WTC11 (cell line): ENCODE measurements around the gene PDSS2. TPM values are rescaled to one million over a fixed set of nuclear protein-coding genes. Genes with fewer than 3 reads are reported as not detected.

Experiments
- ATAC-seq: fragments of 200-7000 bp; cut with Tn5 transposase; 2 replicates; pipeline ENCODE4 v1.10.0; 2021; ENCODE audit warnings: mild to moderate bottlenecking, moderate library complexity
- CTCF ChIA-PET: fragments of 300-600 bp; sonication (Branson Sonifier 250); formaldehyde crosslinking; loops from one replicate; lab custom pipeline; 2021; ENCODE audit warnings: antibody characterized with exemption; lab: Charles Lee
- POLR2A ChIA-PET: fragments of 350-600 bp; sonication (Branson Sonifier 250); formaldehyde crosslinking; loops from one replicate; lab custom pipeline; 2021; ENCODE audit warnings: antibody characterized with exemption; lab: Charles Lee
- DNase-seq: peaks from one replicate; pipeline ENCODE4 v3.0.0; 2021; ENCODE audit warnings: low spot score
- H3K27ac Mint-ChIP-seq: 2 replicates; pipeline ENCODE4 v1.8.0; 2021; ENCODE audit warnings: mixed read lengths
- H3K27me3 Mint-ChIP-seq: 2 replicates; pipeline ENCODE4 v1.8.0; 2021; ENCODE audit warnings: low read depth, mild to moderate bottlenecking, moderate library complexity, mixed read lengths
- H3K36me3 Mint-ChIP-seq: 2 replicates; pipeline ENCODE4 v1.8.0; 2021; ENCODE audit warnings: mixed read lengths
- H3K4me1 Mint-ChIP-seq: 2 replicates; pipeline ENCODE4 v1.8.0; 2022; ENCODE audit warnings: mixed read lengths
- H3K4me3 Mint-ChIP-seq: 2 replicates; pipeline ENCODE4 v1.8.0; 2021; ENCODE audit warnings: mild to moderate bottlenecking, moderate library complexity, mixed read lengths
- H3K9me3 Mint-ChIP-seq: 2 replicates; pipeline ENCODE4 v1.8.0; 2021; ENCODE audit warnings: mixed read lengths
- EMX1 ChIP-seq: fragments of 250-450 bp; sonication (Bioruptor Pico); IDR thresholded peaks from 2 replicates; pipeline ENCODE4 v1.8.0; 2021; ENCODE audit warnings: mild to moderate bottlenecking
- FOXK1 ChIP-seq: sonication (generic); formaldehyde crosslinking; IDR thresholded peaks from 2 replicates; pipeline ENCODE4 v1.8.0; 2022; ENCODE audit warnings: mild to moderate bottlenecking, moderate library complexity, missing genetic modification reagents
- GRHL2 ChIP-seq: fragments of 250-450 bp; sonication (Bioruptor Pico); IDR thresholded peaks from 2 replicates; pipeline ENCODE4 v1.8.0; 2022; ENCODE audit warnings: mild to moderate bottlenecking, moderate library complexity; ENCODE audit not compliant: insufficient replicate concordance, severe bottlenecking
- GTF2I ChIP-seq: fragments of 250-450 bp; sonication (Bioruptor Pico); conservative IDR thresholded peaks from 2 replicates; pipeline ENCODE4 v1.4.0; 2021; ENCODE audit warnings: mild to moderate bottlenecking
- HMGA2 ChIP-seq: fragments of 250-450 bp; sonication (Bioruptor Pico); IDR thresholded peaks from 2 replicates; pipeline ENCODE4 v1.4.0; 2021; ENCODE audit warnings: mild to moderate bottlenecking, moderate library complexity
- IRF2 ChIP-seq: sonication (generic); formaldehyde crosslinking; IDR thresholded peaks from 2 replicates; pipeline ENCODE4 v1.8.0; 2022; ENCODE audit warnings: low read depth, missing genetic modification reagents, borderline replicate concordance
- SOX15 ChIP-seq: fragments of 250-450 bp; sonication (Bioruptor Pico); IDR thresholded peaks from 2 replicates; pipeline ENCODE4 v1.9.0; 2021; ENCODE audit warnings: mild to moderate bottlenecking
- TEAD4 ChIP-seq: sonication (generic); formaldehyde crosslinking; IDR thresholded peaks from 2 replicates; pipeline ENCODE4 v1.8.0; 2022; ENCODE audit warnings: mild to moderate bottlenecking, missing genetic modification reagents
- TP53 ChIP-seq: sonication (generic); formaldehyde crosslinking; IDR thresholded peaks from 2 replicates; pipeline ENCODE4 v1.8.1; 2023; ENCODE audit warnings: mild to moderate bottlenecking, missing genetic modification reagents
- ZNF138 ChIP-seq: sonication (generic); formaldehyde crosslinking; conservative IDR thresholded peaks from 2 replicates; pipeline ENCODE4 v1.8.1; 2022; ENCODE audit warnings: mild to moderate bottlenecking, moderate library complexity, missing genetic modification reagents
- ZNF232 ChIP-seq: sonication (generic); formaldehyde crosslinking; IDR thresholded peaks from 2 replicates; pipeline ENCODE4 v1.8.0; 2022; ENCODE audit warnings: mild to moderate bottlenecking, missing genetic modification reagents
- ZNF263 ChIP-seq: sonication (generic); formaldehyde crosslinking; IDR thresholded peaks from 2 replicates; pipeline ENCODE4 v1.8.1; 2022; ENCODE audit warnings: low read depth, mild to moderate bottlenecking, moderate library complexity, missing genetic modification reagents
- ZNF396 ChIP-seq: fragments of 250-450 bp; sonication (Bioruptor Pico); IDR thresholded peaks from 2 replicates; pipeline ENCODE4 v1.8.0; 2021; ENCODE audit warnings: mild to moderate bottlenecking, moderate library complexity, borderline replicate concordance
- total RNA-seq: library from RNA; stranded (reverse); gene quantifications from 3 replicates; pipeline ENCODE4 v1.2.3, GENCODE V29; 2021
- TF ChIP-seq, protein P1 (sequence below): sonication (generic); formaldehyde crosslinking; IDR thresholded peaks from 2 replicates; pipeline ENCODE4 v1.8.1; 2022; ENCODE audit warnings: mild to moderate bottlenecking, missing genetic modification reagents, moderate library complexity, borderline replicate concordance
- TF ChIP-seq, protein P2 (sequence below): sonication (generic); formaldehyde crosslinking; IDR thresholded peaks from 2 replicates; pipeline ENCODE4 v1.8.1; 2022; ENCODE audit warnings: low read depth, missing genetic modification reagents, borderline replicate concordance
- TF ChIP-seq, protein P3 (sequence below): sonication (generic); formaldehyde crosslinking; IDR thresholded peaks from 2 replicates; pipeline ENCODE4 v1.8.0; 2022; ENCODE audit warnings: missing genetic modification reagents
- TF ChIP-seq, protein P4 (sequence below): fragments of 250-450 bp; sonication (Bioruptor Pico); conservative IDR thresholded peaks from 2 replicates; pipeline ENCODE4 v1.9.0; 2021; ENCODE audit warnings: mild to moderate bottlenecking
- TF ChIP-seq, protein P5 (sequence below): fragments of 250-450 bp; sonication (Bioruptor Pico); IDR thresholded peaks from 2 replicates; pipeline ENCODE4 v1.8.0; 2021; ENCODE audit warnings: mild to moderate bottlenecking
- TF ChIP-seq, protein P6 (sequence below): fragments of 250-450 bp; sonication (Bioruptor Pico); IDR thresholded peaks from 2 replicates; pipeline ENCODE4 v2.1.2; 2022; ENCODE audit warnings: mild to moderate bottlenecking, moderate library complexity
- TF ChIP-seq, protein P7 (sequence below): sonication (generic); formaldehyde crosslinking; conservative IDR thresholded peaks from 2 replicates; pipeline ENCODE4 v1.8.1; 2022; ENCODE audit warnings: mild to moderate bottlenecking, missing genetic modification reagents

PDSS2 gene
- total RNA-seq, 1 experiment from 2014 or later = 18.3 TPM

DNA sequence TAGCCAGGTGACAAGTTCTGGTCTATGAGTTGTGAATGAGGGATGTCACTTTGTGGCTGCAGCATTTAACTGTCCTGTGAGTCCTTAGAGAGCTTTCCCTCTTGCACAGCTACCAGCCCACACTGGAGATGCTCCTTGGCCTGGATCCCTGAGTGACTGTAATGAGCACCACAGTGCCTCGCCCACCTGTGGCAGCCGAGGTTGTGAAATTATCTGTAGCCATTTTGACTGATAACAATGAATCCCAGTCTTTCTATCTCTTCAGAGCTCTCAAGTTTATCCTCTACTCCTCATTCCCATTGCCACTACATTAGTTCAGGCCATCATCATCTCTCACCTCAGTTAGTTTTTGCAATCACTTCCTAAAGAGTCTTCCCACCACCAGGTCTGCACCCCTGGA is 302.7 kb downstream of the PDSS2 start (continued):
- TF ChIP-seq, protein P1, sequence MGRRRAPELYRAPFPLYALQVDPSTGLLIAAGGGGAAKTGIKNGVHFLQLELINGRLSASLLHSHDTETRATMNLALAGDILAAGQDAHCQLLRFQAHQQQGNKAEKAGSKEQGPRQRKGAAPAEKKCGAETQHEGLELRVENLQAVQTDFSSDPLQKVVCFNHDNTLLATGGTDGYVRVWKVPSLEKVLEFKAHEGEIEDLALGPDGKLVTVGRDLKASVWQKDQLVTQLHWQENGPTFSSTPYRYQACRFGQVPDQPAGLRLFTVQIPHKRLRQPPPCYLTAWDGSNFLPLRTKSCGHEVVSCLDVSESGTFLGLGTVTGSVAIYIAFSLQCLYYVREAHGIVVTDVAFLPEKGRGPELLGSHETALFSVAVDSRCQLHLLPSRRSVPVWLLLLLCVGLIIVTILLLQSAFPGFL (CRISPR knock-in tag) = no peak
- TF ChIP-seq GTF2I (CRISPR knock-in tag) = no peak
- no peak for TF ChIP-seq SOX15 (CRISPR knock-in tag)
- TF ChIP-seq, protein P2, sequence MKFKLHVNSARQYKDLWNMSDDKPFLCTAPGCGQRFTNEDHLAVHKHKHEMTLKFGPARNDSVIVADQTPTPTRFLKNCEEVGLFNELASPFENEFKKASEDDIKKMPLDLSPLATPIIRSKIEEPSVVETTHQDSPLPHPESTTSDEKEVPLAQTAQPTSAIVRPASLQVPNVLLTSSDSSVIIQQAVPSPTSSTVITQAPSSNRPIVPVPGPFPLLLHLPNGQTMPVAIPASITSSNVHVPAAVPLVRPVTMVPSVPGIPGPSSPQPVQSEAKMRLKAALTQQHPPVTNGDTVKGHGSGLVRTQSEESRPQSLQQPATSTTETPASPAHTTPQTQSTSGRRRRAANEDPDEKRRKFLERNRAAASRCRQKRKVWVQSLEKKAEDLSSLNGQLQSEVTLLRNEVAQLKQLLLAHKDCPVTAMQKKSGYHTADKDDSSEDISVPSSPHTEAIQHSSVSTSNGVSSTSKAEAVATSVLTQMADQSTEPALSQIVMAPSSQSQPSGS (CRISPR knock-in tag) = no peak
- TF ChIP-seq, protein P3, sequence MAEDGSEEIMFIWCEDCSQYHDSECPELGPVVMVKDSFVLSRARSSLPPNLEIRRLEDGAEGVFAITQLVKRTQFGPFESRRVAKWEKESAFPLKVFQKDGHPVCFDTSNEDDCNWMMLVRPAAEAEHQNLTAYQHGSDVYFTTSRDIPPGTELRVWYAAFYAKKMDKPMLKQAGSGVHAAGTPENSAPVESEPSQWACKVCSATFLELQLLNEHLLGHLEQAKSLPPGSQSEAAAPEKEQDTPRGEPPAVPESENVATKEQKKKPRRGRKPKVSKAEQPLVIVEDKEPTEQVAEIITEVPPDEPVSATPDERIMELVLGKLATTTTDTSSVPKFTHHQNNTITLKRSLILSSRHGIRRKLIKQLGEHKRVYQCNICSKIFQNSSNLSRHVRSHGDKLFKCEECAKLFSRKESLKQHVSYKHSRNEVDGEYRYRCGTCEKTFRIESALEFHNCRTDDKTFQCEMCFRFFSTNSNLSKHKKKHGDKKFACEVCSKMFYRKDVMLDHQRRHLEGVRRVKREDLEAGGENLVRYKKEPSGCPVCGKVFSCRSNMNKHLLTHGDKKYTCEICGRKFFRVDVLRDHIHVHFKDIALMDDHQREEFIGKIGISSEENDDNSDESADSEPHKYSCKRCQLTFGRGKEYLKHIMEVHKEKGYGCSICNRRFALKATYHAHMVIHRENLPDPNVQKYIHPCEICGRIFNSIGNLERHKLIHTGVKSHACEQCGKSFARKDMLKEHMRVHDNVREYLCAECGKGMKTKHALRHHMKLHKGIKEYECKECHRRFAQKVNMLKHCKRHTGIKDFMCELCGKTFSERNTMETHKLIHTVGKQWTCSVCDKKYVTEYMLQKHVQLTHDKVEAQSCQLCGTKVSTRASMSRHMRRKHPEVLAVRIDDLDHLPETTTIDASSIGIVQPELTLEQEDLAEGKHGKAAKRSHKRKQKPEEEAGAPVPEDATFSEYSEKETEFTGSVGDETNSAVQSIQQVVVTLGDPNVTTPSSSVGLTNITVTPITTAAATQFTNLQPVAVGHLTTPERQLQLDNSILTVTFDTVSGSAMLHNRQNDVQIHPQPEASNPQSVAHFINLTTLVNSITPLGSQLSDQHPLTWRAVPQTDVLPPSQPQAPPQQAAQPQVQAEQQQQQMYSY = no peak
- TF ChIP-seq, protein P4, sequence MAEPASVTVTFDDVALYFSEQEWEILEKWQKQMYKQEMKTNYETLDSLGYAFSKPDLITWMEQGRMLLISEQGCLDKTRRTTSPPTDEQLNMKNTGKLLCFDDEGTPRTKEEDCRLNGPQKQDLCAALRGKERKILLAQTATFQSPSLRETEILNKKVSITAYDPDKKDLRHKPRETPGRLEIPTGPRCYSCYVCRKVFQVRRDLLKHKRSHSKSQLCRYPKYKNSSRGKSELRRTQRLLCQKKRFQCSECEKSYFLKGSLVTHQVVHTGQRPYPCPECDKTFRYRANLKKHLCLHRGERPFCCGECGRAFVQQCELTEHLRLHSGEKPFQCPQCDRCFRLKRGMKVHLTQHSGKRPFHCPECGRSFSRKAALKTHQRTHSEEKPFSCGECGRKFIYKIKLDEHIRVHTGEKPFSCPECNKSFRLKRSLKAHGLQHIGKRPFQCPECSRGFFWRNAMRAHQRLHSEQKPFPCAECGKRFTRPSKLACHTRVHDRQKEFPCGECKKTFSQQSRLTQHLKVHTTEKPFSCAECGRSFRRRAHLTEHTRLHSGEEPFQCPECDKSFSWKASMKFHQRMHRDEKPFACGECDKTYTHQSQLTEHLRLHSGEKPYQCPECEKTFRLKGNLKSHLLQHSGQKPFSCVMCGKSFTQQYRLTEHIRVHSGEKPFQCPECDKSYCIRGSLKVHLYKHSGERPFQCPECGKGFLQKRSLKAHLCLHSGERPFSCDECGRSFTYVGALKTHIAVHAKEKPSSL (CRISPR knock-in tag) = no peak
- TF ChIP-seq, protein P5, sequence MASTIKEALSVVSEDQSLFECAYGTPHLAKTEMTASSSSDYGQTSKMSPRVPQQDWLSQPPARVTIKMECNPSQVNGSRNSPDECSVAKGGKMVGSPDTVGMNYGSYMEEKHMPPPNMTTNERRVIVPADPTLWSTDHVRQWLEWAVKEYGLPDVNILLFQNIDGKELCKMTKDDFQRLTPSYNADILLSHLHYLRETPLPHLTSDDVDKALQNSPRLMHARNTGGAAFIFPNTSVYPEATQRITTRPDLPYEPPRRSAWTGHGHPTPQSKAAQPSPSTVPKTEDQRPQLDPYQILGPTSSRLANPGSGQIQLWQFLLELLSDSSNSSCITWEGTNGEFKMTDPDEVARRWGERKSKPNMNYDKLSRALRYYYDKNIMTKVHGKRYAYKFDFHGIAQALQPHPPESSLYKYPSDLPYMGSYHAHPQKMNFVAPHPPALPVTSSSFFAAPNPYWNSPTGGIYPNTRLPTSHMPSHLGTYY (CRISPR knock-in tag) = no peak
- TF ChIP-seq IRF2 (CRISPR knock-in tag) = no peak
- no peak for TF ChIP-seq TP53 (CRISPR knock-in tag)

DNA sequence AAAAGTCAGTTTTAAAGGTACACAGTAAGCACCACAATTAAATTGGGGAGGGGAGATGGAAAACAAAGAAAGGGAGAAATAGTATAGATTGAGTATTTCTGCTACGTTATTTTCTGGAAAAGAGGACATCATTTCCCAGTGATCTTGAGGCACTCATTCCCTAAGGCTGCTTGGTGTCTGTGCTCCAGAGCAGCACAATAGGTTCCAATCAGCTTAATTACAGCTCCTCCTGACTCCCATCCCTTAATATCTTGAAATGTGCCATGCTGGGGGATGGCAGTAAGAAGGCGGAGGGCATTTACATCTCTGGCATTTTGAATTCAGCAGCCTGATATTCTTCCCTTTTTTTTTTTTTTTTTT is 304.6 kb downstream of the PDSS2 start:
- Mint-ChIP-seq H3K9me3 (no peaks in the 10 kb centered on the region), H3K4me3 (no peak overlapping the region)
- peak; percentile 21 for ATAC-seq

More for the DNA sequence above, 304.6 kb downstream of the PDSS2 start:
- no peak for DNase-seq
- TF ChIP-seq, protein P6, sequence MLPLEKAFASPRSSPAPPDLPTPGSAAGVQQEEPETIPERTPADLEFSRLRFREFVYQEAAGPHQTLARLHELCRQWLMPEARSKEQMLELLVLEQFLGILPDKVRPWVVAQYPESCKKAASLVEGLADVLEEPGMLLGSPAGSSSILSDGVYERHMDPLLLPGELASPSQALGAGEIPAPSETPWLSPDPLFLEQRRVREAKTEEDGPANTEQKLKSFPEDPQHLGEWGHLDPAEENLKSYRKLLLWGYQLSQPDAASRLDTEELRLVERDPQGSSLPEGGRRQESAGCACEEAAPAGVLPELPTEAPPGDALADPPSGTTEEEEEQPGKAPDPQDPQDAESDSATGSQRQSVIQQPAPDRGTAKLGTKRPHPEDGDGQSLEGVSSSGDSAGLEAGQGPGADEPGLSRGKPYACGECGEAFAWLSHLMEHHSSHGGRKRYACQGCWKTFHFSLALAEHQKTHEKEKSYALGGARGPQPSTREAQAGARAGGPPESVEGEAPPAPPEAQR (CRISPR knock-in tag) = no peak
- TF ChIP-seq GRHL2 (CRISPR knock-in tag) (no peak), ZNF396 (no peak), ZNF232 (no peak), TEAD4 (CRISPR knock-in tag) (no peak), EMX1 (no peak), FOXK1 (no peak), ZNF138 (CRISPR knock-in tag) (no peak), HMGA2 (CRISPR knock-in tag) (no peak), ZNF263 (CRISPR knock-in tag) (no peak)
- TF ChIP-seq, protein P1 (CRISPR knock-in tag) = no peak
- TF ChIP-seq, protein P7, sequence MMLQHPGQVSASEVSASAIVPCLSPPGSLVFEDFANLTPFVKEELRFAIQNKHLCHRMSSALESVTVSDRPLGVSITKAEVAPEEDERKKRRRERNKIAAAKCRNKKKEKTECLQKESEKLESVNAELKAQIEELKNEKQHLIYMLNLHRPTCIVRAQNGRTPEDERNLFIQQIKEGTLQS (CRISPR knock-in tag) = no peak
- H3K27ac Mint-ChIP-seq = peak overlapping the region; percentile 72
- H3K36me3 Mint-ChIP-seq = no peaks in the 10 kb centered on the region
- CTCF ChIA-PET = interaction anchor here (0.6 to 1.0 kb wide), 3 partner anchors 31 to 794 kb away, joined by 3 read pairs; partner anchors contain the start of gene CRYBG1
- POLR2A ChIA-PET = interaction anchor here (0.7 to 2.0 kb wide), 2 partner anchors 39 to 121 kb away, joined by 4 to 5 read pairs; partner anchors contain the start of gene BEND3
- H3K4me1 Mint-ChIP-seq = peaks cover 38% of the 10 kb centered on the region
- no peaks in the 10 kb centered on the region for H3K27me3 Mint-ChIP-seq
